Measurements from ENCODE around the gene RTN1.

DNA sequence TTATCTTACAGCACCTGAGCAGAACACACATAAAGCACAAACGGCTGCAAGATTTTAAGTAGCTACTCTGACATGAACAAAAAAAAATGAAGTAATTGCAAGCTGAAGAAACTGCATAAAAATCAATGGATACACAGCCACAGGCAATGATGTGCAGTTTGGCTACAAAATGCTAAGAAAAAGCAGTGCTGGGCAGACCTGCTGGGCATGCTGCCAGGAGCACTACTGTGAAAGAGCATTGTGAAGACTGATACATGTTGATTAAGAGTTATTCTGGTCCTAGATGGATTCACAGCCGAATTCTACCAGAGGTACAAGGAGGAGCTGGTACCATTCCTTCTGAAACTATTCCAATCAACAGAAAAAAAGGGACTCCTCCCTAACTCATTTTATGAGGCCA lies 20.1 kb upstream of the RTN1 start:
- TF ChIP-seq, protein P1, sequence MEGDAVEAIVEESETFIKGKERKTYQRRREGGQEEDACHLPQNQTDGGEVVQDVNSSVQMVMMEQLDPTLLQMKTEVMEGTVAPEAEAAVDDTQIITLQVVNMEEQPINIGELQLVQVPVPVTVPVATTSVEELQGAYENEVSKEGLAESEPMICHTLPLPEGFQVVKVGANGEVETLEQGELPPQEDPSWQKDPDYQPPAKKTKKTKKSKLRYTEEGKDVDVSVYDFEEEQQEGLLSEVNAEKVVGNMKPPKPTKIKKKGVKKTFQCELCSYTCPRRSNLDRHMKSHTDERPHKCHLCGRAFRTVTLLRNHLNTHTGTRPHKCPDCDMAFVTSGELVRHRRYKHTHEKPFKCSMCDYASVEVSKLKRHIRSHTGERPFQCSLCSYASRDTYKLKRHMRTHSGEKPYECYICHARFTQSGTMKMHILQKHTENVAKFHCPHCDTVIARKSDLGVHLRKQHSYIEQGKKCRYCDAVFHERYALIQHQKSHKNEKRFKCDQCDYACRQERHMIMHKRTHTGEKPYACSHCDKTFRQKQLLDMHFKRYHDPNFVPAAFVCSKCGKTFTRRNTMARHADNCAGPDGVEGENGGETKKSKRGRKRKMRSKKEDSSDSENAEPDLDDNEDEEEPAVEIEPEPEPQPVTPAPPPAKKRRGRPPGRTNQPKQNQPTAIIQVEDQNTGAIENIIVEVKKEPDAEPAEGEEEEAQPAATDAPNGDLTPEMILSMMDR (IDR thresholded peaks at IDR 0.05; ENCODE audit: low read depth, low read length): no peak
- no peak for TF ChIP-seq MYC (IDR thresholded peaks at IDR 0.05; ENCODE audit: low read depth, low read length)
- TF ChIP-seq POLR2A (IDR thresholded peaks at IDR 0.05; ENCODE audit: extremely low read depth, insufficient read length): no peak
- TF ChIP-seq, protein P2, sequence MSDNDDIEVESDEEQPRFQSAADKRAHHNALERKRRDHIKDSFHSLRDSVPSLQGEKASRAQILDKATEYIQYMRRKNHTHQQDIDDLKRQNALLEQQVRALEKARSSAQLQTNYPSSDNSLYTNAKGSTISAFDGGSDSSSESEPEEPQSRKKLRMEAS (IDR thresholded peaks at IDR 0.05; ENCODE audit: low read depth, low read length): no peak

Data from NB4 (cell line).